Prostate gland (tissue), 2 donors: Measurements from ENCODE around the gene LRP2.

Experiments used
- CTCF ChIP-seq, 4 experiments: fragments of 200-600 bp in 2 of 4; fragments of 450-650 bp in 2 of 4; sonication (generic) in 2 of 4; IDR thresholded peaks; 1 replicate in 3 of 4; 2 replicates in 1 of 4; pipeline ENCODE4 v1.5.1; 2016 to 2019; ENCODE audit warnings: antibody characterized with exemption in 4 of 4, mild to moderate bottlenecking in 2 of 4, moderate library complexity in 2 of 4
- POLR2AphosphoS5 ChIP-seq: sonication (generic); formaldehyde crosslinking; IDR thresholded peaks from one replicate; pipeline ENCODE4 v1.6.1; 2017; ENCODE audit warnings: antibody characterized with exemption

- TF ChIP-seq CTCF (IDR thresholded peaks at IDR 0.05) (no peak), POLR2AphosphoS5 (no peak)
Measured at GRCh38 chr2:169205176-169205575, 157.2 kb downstream of the LRP2 start.
